ENCODE results near the gene CREBBP.

CREBBP gene

DNA sequence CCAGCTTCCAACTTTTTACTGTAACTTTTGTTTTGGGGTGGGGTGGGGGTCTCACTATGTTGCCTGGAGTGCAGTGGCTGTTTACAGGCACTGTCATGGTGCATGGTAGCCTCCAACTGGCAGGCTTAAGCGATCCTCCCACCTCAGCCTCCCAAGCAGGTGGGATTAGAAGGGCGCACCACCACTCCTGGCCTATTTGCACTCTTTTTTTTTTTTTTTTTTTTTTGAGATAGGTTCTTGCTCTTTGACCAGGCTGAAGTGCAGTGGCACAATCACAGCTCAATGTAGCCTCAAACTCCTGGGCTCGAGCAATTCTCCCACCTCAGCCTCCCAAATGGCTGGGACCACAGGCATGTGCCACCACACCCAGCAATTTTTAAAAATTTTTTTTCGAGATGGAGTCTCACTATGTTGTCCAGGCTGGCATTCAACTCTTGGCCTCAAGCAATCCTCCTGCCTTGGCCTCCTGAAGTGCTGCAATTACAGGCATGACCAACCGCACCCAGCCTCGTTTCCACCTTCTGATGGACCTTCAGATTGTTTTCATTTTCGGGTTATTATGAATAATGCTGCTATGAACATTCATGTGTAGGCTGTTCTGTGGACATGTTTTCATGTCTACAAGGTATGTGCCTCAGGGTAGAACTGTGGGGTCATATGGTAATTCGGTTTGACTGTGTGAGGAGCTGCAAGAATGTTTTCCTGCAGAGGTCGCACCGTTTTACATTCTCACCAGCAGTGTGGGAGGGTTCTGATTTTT, 174.1 kb downstream of the CREBBP start:
- FAIRE-seq: no peak
- no peak for DNase-seq (ENCODE audit: insufficient read length)
- no peak for TF ChIP-seq POLR2AphosphoS5 (IDR thresholded peaks at IDR 0.05; ENCODE audit: low read depth, low read length)
- TF ChIP-seq TAF1 (IDR thresholded peaks at IDR 0.05; ENCODE audit: borderline replicate concordance, low read depth, low read length): no peak
- TF ChIP-seq POLR2A (IDR thresholded peaks at IDR 0.05; ENCODE audit: low read depth, low read length): no peak

DNA sequence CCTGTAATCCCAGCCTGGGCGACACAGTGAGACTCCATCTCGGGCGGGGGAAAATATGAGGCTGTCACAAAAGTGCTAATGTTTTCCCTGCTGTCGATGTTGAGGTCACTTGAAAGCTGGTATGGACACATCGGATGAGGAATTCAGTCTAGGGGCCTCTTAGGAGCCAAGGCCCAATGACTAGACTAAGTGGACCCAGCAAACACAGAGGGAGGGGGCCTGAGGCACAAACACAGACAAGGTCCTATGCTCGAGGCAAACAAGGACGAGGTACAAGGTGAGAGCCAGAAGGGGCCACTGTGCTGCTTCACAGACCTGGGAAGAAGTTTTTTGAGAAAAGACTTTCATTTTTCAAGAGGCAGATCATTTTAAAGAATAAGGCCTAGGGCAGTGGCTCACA, 178.4 kb downstream of the CREBBP start:
- TF ChIP-seq POLR2AphosphoS5 (IDR thresholded peaks at IDR 0.05; ENCODE audit: low read depth, low read length): no peak
- no peak for TF ChIP-seq TAF1 (IDR thresholded peaks at IDR 0.05; ENCODE audit: borderline replicate concordance, low read depth, low read length)
- TF ChIP-seq POLR2A (IDR thresholded peaks at IDR 0.05; ENCODE audit: low read depth, low read length): no peak
- no peak for DNase-seq (ENCODE audit: insufficient read length)
- no peak for FAIRE-seq

DNA sequence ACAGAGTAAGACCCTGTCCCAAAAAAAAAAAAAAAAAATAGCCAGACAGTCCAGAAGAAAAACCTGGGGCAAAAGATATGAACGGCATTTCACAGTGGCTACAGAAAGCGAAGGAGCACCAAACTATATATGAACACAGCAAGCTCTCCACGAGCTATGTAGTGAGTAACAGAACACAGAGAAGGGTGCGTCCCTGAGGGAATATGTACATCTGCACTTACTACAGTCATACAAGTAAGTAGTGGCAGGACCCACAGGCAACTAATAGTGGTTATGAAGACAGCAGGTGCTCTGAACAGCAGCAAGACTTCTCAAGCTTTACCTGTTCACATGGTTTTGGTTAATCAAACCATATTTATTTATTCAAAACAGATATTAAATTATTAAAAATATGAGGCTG, 179.0 kb downstream of the CREBBP start:
- no peak for TF ChIP-seq TAF1 (IDR thresholded peaks at IDR 0.05; ENCODE audit: borderline replicate concordance, low read depth, low read length)
- TF ChIP-seq POLR2AphosphoS5 (IDR thresholded peaks at IDR 0.05; ENCODE audit: low read depth, low read length): no peak
- no peak for TF ChIP-seq POLR2A (IDR thresholded peaks at IDR 0.05; ENCODE audit: low read depth, low read length)
- FAIRE-seq: no peak
- no peak for DNase-seq (ENCODE audit: insufficient read length)

DNA sequence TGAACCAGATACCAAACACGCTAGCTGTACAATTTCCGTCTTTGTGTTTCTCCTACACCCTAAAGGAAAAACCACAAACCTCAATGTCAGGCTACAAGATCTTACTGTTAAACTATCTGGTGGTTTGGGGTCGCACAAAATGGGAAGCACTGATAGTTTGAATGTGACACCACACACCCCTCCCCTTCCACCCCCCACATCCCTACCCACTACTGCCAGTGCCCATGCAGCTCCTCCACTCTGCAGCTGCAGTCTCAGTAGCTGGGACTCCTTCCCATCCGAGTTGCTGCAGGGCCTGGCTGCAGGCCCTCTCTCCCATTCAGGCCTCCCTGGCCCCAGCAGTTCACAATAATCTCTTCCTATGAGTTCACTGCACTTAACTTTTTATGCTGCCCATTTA, 181.6 kb downstream of the CREBBP start:
- no peak for TF ChIP-seq TAF1 (IDR thresholded peaks at IDR 0.05; ENCODE audit: borderline replicate concordance, low read depth, low read length)
- TF ChIP-seq POLR2A (IDR thresholded peaks at IDR 0.05; ENCODE audit: low read depth, low read length): no peak
- no peak for TF ChIP-seq POLR2AphosphoS5 (IDR thresholded peaks at IDR 0.05; ENCODE audit: low read depth, low read length)
- DNase-seq (ENCODE audit: insufficient read length) (no peak), FAIRE-seq (no peak)

DNA sequence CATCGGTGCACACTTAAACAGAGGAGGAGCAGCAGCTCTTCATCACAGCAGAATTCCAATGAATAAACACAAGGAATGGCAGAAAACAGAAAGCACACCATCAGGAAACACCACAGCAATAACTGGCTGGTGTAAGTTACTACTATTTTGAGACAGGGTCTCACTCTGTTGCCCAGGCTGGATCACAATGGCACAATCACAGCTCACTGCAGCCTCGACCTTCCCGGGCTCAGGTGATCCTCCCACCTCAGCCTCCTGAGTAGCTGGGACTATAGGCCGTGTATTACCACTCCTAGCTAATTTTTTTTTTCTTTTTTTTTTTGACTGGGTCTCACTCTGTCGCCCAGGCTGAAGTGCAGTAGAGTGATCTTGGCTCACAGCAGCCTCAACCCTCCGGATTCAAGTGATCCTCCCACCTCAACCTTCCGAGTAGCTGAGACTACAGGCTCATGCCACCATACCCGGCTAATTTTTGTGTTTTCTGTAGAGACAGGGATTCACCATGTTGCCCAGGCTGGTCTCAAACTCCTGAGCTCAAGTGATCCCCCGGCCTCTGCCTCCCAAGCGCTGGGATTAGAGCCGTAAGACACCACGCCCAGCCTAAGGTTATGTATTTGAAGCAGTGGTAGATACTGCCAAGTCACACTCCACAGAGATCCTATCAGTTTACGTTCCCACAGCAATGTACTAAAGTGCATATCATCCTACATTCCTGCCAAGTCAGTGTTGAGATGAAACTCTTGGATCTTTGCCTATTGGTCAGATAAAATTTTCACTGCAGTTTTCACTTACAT, 183.9 kb downstream of the CREBBP start:
- TF ChIP-seq POLR2A (IDR thresholded peaks at IDR 0.05; ENCODE audit: low read depth, low read length): no peak
- TF ChIP-seq POLR2AphosphoS5 (IDR thresholded peaks at IDR 0.05; ENCODE audit: low read depth, low read length): no peak
- no peak for TF ChIP-seq TAF1 (IDR thresholded peaks at IDR 0.05; ENCODE audit: borderline replicate concordance, low read depth, low read length)
- DNase-seq (ENCODE audit: insufficient read length) (no peak), FAIRE-seq (no peak)

DNA sequence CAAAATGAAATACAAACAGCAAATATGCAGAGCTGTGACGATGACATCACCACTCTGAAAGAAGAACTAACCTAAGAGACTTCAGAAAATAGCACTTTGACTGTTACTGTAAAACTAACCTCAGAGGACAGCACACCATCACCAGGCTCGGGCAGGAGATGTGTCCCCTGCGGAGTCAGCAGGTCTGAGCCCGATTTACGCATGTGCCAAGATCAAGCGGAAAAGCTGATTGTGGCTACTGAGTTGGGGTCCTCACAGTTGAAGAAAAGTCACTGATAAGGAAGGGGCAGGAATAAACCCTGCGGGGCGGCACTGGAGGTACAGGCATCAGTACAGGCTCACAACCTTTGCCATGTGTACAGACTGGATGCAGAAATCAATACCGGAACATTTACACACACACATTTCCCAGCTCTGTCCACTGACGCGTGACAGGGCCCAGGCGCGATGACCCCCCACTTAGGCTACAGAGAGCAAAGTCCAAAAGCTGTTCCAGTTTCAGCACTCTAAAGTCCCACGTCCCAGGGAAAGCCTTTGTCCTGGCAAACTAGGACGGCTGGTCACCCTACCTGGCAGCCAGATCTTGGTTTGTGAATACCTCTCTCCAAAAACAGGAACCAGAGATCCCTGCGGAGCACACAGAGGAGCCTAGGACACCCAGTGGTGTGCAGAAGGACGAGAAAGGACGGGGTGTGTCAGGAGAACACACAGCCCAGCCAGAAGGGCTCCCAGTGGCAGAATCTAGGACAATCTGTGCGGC, 184.7 kb downstream of the CREBBP start:
- TF ChIP-seq POLR2A (IDR thresholded peaks at IDR 0.05; ENCODE audit: low read depth, low read length) (no peak), TAF1 (IDR thresholded peaks at IDR 0.05; ENCODE audit: borderline replicate concordance, low read depth, low read length) (no peak), POLR2AphosphoS5 (IDR thresholded peaks at IDR 0.05; ENCODE audit: low read depth, low read length) (no peak)
- DNase-seq (ENCODE audit: insufficient read length) (no peak), FAIRE-seq (no peak)

DNA sequence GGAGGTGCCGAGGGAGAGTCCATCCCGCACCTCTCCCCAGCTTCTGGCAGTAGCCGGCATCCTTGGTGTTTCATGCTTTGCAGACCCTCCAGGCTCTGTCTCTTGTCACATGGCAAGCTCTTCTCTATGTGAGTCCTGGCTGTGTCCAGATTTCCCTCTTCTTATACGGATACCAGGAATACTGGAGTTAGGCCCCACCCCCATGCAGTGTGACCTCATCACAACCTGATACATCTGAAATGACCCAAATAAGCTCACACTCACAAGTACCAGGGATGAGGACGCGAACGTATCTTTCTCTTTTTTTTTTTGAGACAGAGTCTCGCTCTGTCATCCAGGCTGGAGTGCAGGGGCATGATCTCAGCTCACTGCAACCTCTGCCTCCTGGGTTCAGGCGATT, 186.5 kb downstream of the CREBBP start:
- DNase-seq (ENCODE audit: insufficient read length): no peak
- no peak for TF ChIP-seq TAF1 (IDR thresholded peaks at IDR 0.05; ENCODE audit: borderline replicate concordance, low read depth, low read length)
- FAIRE-seq: no peak

DNA sequence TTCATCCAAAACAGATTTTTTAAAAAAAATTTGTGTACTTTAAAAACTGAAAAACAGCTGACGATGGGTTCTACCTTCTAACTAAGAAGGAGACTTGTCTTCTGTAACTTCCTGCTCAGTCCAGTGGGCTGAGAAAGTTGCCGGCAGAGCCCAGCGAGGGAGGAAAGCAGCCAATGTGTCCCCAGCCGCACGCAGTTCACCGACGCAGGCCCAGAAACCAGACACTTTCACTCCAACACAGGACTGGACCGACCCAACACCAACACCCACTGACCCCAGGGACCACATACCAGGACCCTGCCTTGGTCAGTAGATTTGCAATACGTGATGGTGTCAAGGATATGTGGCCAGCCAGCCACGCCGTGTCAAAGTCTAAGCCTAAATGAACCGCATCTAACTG, 188.8 kb downstream of the CREBBP start:
- FAIRE-seq: no peak
- DNase-seq (ENCODE audit: insufficient read length): no peak
- TF ChIP-seq POLR2AphosphoS5 (IDR thresholded peaks at IDR 0.05; ENCODE audit: low read depth, low read length) (no peak), TAF1 (IDR thresholded peaks at IDR 0.05; ENCODE audit: borderline replicate concordance, low read depth, low read length) (no peak), POLR2A (IDR thresholded peaks at IDR 0.05; ENCODE audit: low read depth, low read length) (no peak)

DNA sequence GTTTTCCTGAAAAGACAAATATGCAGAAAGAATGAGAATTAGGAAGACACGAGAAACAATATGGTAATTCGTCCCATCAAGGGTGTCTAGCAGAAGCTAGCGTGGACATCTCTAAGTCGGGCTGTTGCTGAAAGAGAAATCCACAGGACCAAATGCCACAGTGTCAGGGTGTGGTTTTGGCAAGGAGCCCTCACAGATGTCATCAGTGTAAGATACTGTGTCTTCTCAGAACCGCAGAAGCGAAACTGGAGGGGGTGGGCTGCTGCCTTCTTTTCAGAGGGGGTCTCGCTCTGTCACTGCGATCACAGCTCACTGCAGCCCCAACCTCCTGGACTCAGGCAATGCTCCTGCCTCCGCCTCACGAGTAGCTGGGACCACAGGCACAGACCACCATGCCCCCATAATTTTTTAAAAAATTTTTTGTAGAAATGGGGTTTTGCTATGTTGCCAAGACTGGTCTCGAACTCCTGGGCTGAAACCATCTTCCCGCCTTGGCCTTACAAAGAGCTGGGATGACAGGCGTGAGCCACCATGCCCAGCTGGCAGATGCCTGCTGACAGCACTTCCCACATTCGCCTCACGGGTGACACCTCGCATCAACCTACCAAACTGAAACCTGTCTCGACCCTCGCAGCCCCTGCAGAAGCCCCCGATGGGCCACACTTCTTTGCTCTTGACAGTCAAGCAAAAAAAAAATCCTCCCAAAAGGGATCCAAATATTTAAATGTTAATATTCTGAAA, 189.4 kb downstream of the CREBBP start:
- DNase-seq (ENCODE audit: insufficient read length): no peak
- no peak for FAIRE-seq
- no peak for TF ChIP-seq POLR2AphosphoS5 (IDR thresholded peaks at IDR 0.05; ENCODE audit: low read depth, low read length)
- TF ChIP-seq POLR2A (IDR thresholded peaks at IDR 0.05; ENCODE audit: low read depth, low read length): no peak
- no peak for TF ChIP-seq TAF1 (IDR thresholded peaks at IDR 0.05; ENCODE audit: borderline replicate concordance, low read depth, low read length)

DNA sequence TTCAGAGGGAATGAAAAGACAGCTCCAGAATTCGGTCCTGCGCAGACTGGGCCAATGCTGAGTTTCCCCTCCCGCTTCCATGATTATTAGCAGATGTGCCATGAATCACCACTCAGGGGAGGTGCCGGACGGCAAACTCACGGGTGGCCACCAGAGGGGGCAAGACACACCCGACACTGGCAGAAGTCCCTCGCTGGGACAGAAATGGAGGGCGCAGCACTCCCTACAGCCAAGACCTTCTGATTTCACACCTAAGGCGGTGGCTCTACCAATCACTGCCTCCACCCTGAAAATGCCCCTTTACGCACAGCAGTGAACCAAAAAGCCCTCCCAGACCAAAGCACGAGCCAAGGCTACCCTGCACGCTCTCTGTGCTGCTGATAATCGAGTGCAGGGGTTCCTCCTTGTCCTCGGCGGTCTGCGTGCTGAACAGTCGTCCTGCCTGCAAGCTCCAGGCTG, 190.0 kb downstream of the CREBBP start:
- peak; percentile 96 for FAIRE-seq
- peak; percentile 85 for DNase-seq (ENCODE audit: insufficient read length)
- TF ChIP-seq POLR2A (IDR thresholded peaks at IDR 0.05; ENCODE audit: low read depth, low read length) (no peak), TAF1 (IDR thresholded peaks at IDR 0.05; ENCODE audit: borderline replicate concordance, low read depth, low read length) (no peak), POLR2AphosphoS5 (IDR thresholded peaks at IDR 0.05; ENCODE audit: low read depth, low read length) (no peak)

DNA sequence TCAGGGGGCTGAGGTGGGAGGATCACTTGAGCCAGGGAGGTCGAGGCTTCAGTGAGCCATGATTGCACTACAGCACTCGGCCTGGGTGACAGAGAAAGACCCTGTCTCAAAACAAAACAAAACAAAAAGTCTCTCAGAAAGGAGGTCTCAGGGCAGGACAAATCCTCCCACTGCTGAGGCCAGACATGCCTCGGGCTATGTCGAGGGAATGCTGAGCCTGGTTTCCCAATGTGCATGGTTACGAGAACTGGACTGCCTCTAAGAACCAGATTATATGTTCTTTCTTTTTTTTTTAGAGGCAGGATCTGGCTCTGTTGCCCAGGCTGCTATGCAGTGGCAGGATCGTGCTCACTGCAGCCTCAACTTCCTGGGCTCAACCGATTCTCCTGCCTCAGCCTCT, 190.8 kb downstream of the CREBBP start:
- no peak for DNase-seq (ENCODE audit: insufficient read length)
- TF ChIP-seq TAF1 (IDR thresholded peaks at IDR 0.05; ENCODE audit: borderline replicate concordance, low read depth, low read length) (no peak), POLR2A (IDR thresholded peaks at IDR 0.05; ENCODE audit: low read depth, low read length) (no peak), POLR2AphosphoS5 (IDR thresholded peaks at IDR 0.05; ENCODE audit: low read depth, low read length) (no peak)
- FAIRE-seq: no peak
